Stimulated activated CD4-positive, alpha-beta T cell treated with anti-CD3 and anti-CD28 coated beads, Interleukin-1b, Interleukin-23, amount 100 ng/mL, for 4 hours (primary cell): ENCODE measurements around the gene ERCC6.

Experiments
- DNase-seq, 2 donors: peaks; one replicate each; pipeline ENCODE4 v3.0.0-alpha.2; 2020; ENCODE audit warnings: low read depth in 2 of 2

ERCC6 gene

GRCh38 chr10:49512121-49512809 is 26.7 kb downstream of the ERCC6 start:
- DNase-seq: no peak

GRCh38 chr10:49509771-49510303 is 29.1 kb downstream of the ERCC6 start:
- no peak for DNase-seq

DNA sequence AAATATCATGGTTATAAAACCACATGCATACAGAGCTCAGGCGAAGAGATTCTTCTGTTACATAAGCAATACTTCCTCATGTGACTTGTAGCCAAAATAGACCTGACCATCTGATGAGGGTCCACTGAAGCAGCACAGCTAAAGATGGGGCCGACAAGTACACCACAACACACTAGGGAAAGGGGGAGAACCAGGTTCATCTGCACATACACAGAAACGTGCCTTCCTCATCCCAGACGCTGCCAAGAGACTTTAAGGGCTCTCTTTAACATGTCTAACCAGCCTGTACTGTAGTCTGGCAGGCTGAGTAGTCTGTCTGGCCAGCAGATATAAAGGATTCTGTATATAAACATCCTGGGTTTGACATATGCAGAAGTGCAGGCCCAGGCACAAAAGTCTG is 30.3 kb downstream of the ERCC6 start:
- no peak for DNase-seq

DNA sequence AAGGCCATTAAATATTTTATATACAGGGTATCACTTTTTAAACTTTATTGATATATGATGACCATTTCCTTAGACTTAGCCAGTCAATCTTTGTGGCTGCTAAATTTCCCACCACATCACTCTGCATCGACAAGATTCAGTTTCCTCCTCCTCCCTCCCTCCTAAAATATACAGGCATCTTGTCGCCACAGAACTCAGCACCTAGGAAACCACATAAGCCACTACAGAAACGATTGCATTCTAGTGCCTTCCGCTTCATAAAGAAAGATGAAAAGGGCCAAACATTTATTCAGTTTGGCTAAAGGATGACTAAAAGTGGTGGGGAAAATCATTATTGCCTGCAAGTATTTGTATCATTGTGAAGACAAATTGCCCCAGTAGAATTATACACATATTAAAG is 30.7 kb downstream of the ERCC6 start:
- DNase-seq: no peak

DNA sequence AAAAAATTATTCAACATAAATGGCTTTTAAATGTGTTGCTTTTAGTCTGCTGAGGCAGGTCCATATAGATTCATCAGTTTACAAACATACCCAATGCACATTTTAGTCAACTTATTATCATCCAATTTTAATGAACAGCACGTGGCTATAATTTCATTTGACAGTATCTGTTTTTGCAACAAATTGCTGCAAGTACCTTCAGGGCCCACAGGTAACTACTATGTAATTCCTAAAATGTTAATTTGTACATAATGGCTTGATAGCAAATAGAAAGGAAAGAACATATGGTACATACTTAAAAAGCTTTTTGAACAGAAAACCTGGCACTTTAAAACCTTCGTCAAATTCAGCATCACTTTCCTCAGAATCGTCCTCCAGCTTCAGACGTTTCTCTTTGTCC is 33.3 kb downstream of the ERCC6 start:
- DNase-seq: no peak

DNA sequence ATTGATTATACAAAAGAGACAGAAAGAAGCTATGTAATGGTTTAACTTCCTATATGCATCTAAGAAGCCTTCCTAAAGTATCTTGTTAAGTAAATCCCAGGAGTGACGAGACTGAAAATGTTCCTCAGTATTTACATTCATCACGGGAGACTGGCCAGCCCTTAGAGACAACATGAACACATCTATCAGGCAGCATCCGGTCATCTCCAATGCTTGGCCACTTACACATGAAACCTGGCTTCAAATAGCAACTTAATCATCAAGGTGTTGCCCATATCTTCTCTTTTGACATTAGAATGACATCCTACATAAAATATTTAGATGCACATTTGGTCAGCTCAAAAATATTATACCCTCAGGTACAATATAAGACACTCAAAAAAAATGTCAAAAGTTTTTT is 33.8 kb downstream of the ERCC6 start:
- DNase-seq: no peak

DNA sequence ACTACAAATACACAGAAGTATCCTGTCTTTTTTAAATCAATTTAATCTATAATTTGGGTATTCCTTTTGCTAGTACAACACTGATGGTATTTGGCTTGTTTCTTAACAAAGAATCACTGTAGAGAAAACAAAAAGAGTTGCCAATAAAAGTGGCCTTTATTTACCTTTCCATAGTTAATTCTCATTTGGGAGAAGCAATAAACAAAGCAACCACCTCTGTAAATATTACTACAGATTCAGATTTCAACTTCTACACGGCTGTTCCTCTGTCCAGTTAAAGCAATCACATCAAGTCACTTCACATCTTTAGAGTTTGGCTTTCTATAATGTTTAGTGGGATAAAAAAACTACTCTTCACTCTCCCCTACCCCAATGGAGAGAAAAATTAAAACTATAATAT is 34.4 kb downstream of the ERCC6 start:
- no peak for DNase-seq

DNA sequence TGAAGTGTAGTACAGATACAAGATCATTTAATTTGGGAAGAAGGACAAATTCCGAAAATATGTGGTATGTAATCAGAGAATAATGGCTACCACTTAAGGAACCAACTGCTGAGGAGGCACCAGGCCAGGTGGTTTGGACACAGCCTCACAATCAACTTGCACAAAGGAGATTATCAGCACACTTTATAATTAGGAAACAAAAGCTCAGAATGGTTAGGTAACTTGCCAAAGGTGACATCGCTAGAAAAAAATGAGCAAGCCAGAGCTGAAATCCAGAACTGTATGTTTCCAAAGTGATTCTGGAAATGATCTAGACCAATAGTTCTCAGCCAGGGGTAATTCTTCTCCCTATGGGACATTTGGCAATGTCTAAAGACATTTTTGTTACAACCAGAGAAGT is 36.6 kb downstream of the ERCC6 start:
- no peak for DNase-seq

DNA sequence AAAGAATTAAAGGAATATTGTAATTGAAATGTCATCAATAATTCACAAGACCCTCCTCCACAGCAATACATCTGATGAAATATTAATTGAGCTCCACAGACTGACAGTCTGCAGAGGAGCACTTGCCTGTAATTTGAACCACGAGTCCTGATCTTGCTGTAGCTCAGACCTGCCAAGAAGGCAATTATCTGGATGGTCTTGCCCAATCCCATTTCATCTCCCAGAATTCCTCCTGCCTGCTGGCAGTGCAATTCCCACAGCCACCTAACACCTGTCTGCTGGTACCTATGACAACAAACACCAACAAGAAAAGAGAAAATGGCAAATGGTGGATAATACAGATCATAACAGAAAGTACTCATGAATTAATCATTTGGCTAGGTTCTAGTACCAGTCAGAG is 38.5 kb downstream of the ERCC6 start:
- DNase-seq: no peak

DNA sequence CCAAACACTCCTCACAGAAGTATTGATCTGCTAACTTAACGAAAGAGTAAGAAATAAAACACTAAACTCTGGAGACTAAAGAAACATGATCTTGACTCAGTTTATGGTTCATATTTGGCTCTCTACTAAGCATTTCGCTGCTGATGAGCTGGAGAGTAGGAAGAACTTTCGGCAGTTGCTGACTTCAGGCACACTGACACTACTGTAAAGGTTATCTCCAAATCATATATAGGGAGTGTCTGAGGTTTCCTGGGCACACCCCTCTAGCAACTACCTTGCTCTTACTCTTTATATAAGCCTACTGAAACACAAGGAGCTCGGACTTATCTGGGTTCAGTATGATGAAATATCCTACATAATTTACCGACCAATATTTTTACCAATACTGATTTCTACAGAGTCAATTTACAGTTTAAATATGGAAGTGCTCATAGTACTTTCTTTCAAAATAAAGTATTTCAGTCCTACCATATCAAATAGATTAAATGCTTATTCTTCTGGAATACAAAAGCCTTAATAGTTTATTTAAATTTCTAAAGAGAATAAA is 39.5 kb downstream of the ERCC6 start:
- DNase-seq: no peak

- DNase-seq: no peak
Measured at GRCh38 chr10:49498425-49498824, 40.5 kb downstream of the ERCC6 start.

GRCh38 chr10:49497358-49497757 is 41.6 kb downstream of the ERCC6 start:
- DNase-seq: no peak

DNA sequence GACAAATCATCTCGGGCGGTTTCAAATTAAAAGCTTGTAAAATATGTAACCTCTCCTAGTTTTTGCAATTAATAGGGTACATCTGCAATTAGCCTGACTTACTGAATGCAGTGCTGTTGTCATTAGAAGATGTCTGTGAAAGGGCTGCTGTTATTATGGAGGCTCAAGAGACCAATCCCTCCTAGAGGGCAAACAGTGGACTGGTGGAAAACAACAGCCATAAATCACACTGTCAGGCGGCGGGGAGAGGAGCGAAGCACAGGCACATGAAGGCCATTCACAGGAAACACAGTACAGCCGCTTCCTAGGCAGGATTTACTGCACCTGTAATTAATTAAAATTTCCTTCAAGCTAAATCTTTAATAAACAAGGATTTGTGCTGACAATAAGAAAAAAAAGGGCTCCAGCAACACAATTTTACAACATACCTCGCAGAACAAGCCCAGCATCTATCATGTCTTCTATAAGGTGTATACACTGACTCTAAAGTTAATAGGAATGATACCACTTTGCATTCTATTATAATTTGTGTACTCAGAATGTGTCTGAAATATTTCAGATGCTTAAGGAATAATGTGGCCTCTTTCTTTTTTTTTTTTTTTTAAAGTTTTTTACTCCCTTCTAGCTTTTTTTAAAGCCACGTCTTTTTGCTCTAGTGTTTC is 50.7 kb downstream of the ERCC6 start:
- no peak for DNase-seq

DNA sequence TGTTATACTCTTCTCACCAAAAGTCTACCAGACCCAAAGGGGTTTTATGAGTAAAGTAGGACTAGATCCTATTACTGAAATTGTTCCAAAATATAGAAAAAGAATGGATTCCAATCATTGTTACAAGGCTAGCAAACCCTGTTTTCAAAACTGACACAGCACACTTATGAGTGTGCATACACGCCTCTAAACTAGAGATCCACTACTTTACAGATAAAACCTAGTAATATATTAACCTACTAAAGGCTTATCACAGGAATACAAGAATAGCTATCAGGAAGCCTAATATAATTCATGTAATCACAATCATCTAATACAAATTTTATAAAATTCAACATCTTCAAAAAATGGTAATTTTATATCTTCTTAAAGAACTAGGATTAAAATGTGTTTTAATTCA is 52.2 kb downstream of the ERCC6 start:
- no peak for DNase-seq

GRCh38 chr10:49486009-49486408 is 52.9 kb downstream of the ERCC6 start:
- DNase-seq: no peak

GRCh38 chr10:49484486-49485235 is 54.3 kb downstream of the ERCC6 start:
- DNase-seq: no peak

DNA sequence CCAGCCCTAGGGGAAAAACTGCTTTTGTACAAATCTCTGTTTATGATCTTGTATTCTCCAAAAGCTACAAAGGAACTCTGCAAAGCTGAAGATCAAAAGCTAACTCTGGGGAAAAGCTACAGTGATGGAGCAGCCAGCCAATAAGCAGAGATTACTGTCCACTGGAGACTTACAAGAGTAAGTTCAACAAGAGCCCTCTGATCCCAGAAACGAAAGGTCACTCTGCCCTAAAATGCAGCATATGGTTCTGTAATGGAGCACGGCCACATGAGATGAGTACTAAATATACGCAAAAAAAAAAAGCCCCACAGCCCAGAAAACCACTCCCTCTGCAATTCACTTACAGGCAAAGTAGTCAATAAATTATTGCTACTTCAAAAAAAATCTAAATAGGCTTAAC is 60.1 kb downstream of the ERCC6 start:
- no peak for DNase-seq

DNA sequence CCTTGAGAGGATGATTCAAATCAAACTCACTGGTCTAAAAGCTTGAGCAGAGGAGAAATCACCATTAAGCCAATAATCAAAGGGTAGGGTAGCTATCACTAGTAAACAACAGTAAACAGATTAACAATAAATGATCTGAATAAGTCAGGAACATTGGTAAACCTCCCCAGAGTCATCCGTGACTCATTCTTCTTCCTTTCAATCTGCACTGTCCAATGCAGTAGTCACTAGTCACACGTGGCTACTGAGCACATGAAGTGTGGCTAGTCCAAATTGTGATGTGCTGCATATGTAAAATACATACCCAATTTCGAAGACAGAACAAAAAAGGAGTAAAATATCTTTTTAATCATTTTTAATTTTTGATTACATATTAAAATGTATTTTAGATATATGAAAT is 64.0 kb downstream of the ERCC6 start:
- no peak for DNase-seq

DNA sequence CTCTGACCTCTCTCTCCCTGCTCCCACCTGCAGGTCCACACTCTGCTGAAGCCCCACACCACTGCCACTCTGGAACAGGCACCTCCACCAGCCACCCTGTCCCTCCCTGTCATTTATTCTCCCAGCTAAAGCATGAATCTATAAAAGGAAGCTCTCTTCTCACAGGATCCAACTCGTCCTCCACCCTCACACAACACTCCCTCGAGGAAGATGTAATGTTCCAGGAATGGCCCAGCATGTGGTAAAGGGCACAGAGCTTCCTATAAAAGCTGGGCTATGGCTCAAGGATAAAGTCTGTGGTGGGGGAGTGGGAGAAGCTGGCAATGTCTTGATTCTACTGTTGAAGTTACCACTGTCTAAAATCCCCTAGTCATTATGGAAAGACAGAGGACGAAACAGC is 67.4 kb downstream of the ERCC6 start:
- DNase-seq: no peak

DNA sequence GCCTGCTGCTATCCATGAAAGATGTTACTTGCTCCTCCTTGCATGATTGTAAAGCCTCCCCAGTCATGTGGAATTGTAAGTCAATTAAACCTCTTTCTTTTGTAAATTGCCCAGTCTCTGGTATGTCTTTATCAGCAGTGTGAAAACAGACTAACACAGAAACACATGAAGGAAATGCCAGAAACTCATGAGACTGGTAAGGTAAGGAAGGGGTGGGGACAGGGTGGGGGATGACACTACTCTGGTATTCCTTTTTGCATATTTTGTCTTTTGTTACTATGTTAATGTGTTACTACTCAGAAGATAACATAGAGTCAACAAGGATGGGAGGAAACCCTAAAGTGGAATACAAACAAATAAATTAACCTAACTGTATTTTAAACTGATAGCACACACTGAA is 73.2 kb downstream of the ERCC6 start:
- DNase-seq: no peak
